ENCODE measurements around the gene TM9SF4.
"Not testable (repeated sequence)": the region's sequence is repeated elsewhere in the genome, so short reads cannot be mapped to it uniquely, and the experiment has no call there.

The TM9SF4 gene

DNA sequence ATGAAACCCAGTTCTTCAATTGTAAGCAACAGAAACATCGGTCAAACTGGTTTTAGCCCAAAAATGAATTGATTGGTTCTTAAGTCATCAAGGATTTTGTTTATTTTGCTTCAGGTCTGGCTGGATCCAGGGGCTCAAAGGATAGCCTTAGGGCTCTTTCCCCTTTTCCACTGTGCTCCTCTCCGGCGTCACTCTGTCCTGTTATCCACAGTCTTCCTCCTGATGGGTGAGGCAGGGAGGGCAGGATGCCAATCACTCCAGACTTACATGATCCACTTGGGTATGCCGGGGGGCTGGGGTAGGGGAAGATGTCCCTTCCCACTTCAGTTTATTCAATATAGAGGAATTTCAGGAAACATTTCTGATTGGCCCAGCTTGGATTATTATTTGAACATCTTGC lies 58.0 kb downstream of the TM9SF4 start:
- 100% methylated on average over 1 of the region's 4 CpGs; no CpG with 5 or more reads in 1 of the 2 experiments for WGBS, 2 experiments (ENCODE audit: insufficient coverage in 2 of 2)
- Histone ChIP-seq H3K4me3 (ENCODE audit: extremely low read depth, insufficient read depth, low read length, poor library complexity, severe bottlenecking) (no peak overlapping the region), H3K9me3 (ENCODE audit: control insufficient read depth, low read length) (no peaks in the 10 kb centered on the region), H3K27ac (ENCODE audit: low read depth, low read length, severe bottlenecking) (peak overlapping the region; percentile 49), H3K4me1 (ENCODE audit: control insufficient read depth, insufficient read depth, low read length, poor library complexity, severe bottlenecking) (peaks cover 5% of the 10 kb centered on the region), H3K36me3 (ENCODE audit: control insufficient read depth, insufficient read depth, low read length) (peaks cover 44% of the 10 kb centered on the region)

DNA sequence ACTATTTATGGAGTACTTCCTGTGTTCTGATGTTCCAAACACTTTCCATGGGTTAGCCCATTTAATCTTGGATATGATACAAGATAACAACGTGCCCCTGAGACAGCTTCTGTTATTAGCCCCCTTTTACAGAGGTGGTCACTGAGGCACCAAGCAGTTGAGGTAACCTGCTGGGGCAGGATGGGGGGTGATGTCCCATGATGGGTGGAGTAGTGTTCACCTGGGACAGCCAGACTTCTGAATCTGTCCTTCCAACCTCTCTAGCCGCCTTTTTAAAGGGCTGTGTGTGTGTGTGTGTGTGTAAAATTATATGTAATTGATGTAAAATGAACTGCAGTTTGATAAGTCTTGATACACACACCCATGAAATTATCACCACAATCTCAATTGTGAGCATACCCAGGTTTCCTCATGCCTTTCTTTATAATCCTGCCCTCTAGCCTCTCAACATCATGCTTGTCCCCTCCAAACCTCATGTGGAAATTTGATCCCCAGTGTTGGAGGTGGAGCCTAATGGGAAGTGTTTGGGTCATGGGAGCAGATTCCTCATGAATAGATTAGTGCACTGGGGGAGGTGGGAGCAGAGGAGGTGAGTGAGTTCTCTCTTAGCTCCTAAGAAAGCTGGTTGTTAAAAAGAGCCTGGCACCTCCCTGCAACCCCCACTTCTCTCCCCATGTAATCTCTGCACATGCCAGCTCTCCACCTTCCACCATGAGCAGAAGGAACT lies 58.8 kb downstream of the TM9SF4 start:
- H3K9me3 ChIP-seq (ENCODE audit: control insufficient read depth, low read length): no peaks in the 10 kb centered on the region
- peak overlapping the region; percentile 29 for H3K27ac ChIP-seq (ENCODE audit: low read depth, low read length, severe bottlenecking)
- peaks cover 41% of the 10 kb centered on the region for H3K36me3 ChIP-seq (ENCODE audit: control insufficient read depth, insufficient read depth, low read length)
- WGBS, 2 experiments (ENCODE audit: insufficient coverage in 2 of 2): 100% methylated on average over 1 of the region's 2 CpGs; no CpG with 5 or more reads in 1 of the 2 experiments
- peaks cover 5% of the 10 kb centered on the region for H3K4me1 ChIP-seq (ENCODE audit: control insufficient read depth, insufficient read depth, low read length, poor library complexity, severe bottlenecking)
- H3K4me3 ChIP-seq (ENCODE audit: extremely low read depth, insufficient read depth, low read length, poor library complexity, severe bottlenecking): no peak overlapping the region

DNA sequence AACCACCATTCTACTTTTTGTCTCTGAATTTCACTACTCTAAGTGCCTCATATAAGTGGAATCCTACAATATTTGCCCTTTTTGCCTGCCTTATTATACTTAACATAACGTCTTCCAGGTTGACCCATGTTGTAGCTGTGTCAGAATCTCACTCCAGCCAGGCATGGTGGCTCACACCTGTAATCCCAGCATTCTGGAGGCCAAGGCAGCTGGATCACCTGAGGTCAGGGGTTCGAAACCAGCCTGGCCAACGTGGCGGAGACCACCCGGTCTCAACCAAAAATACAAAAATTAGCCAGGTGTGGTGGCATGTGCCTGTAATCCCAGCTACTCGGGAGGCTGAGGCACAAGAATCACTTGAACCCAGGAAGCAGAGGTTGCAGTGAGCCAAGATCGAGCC lies 68.2 kb downstream of the TM9SF4 start:
- H3K27ac ChIP-seq (ENCODE audit: low read depth, low read length, severe bottlenecking); H3K4me1 ChIP-seq (ENCODE audit: control insufficient read depth, insufficient read depth, low read length, poor library complexity, severe bottlenecking); H3K9me3 ChIP-seq (ENCODE audit: control insufficient read depth, low read length); H3K36me3 ChIP-seq (ENCODE audit: control insufficient read depth, insufficient read depth, low read length); H3K4me3 ChIP-seq (ENCODE audit: extremely low read depth, insufficient read depth, low read length, poor library complexity, severe bottlenecking): not testable (repeated sequence)
- 94 to 97% methylated on average over 5 to 7 of the region's 7 CpGs for WGBS, 2 experiments (ENCODE audit: insufficient coverage in 2 of 2)

GRCh38 chr20:32179515-32179914 lies 70.0 kb downstream of the TM9SF4 start:
- H3K9me3 ChIP-seq (ENCODE audit: control insufficient read depth, low read length): no peaks in the 10 kb centered on the region
- H3K36me3 ChIP-seq (ENCODE audit: control insufficient read depth, insufficient read depth, low read length): no peaks in the 10 kb centered on the region
- no peak overlapping the region for H3K4me3 ChIP-seq (ENCODE audit: extremely low read depth, insufficient read depth, low read length, poor library complexity, severe bottlenecking)
- no peaks in the 10 kb centered on the region for H3K4me1 ChIP-seq (ENCODE audit: control insufficient read depth, insufficient read depth, low read length, poor library complexity, severe bottlenecking)
- no peak overlapping the region for H3K27ac ChIP-seq (ENCODE audit: low read depth, low read length, severe bottlenecking)
- WGBS, 2 experiments (ENCODE audit: insufficient coverage in 2 of 2): 64 to 82% methylated on average over 2 of the region's 2 CpGs

DNA sequence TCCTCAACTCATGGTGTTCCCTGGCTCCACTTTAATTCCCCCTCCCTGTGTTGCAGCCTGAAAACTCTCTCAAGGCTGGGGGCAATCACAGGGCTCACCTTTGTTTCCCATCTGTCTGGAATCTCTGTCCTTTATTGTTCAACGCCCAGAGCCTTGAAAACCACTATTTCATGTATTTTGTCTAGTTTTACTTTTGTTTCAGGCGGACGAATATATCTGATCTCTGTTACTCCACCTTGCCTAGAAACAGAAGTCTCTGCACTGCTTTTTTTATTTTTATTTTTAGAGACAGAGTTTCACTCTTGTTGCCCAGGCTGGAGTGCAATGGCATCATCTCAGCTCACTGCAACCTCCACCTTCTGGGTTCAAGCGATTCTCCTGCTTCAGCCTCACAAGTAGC lies 70.4 kb downstream of the TM9SF4 start:
- no peaks in the 10 kb centered on the region for H3K9me3 ChIP-seq (ENCODE audit: control insufficient read depth, low read length)
- no peaks in the 10 kb centered on the region for H3K4me1 ChIP-seq (ENCODE audit: control insufficient read depth, insufficient read depth, low read length, poor library complexity, severe bottlenecking)
- no peak overlapping the region for H3K4me3 ChIP-seq (ENCODE audit: extremely low read depth, insufficient read depth, low read length, poor library complexity, severe bottlenecking)
- no peaks in the 10 kb centered on the region for H3K36me3 ChIP-seq (ENCODE audit: control insufficient read depth, insufficient read depth, low read length)
- H3K27ac ChIP-seq (ENCODE audit: low read depth, low read length, severe bottlenecking): no peak overlapping the region
- WGBS, 2 experiments (ENCODE audit: insufficient coverage in 2 of 2): 93 to 100% methylated on average over 2 to 3 of the region's 4 CpGs

- no peaks in the 10 kb centered on the region for H3K9me3 ChIP-seq (ENCODE audit: control insufficient read depth, low read length)
- no peak overlapping the region for H3K4me3 ChIP-seq (ENCODE audit: extremely low read depth, insufficient read depth, low read length, poor library complexity, severe bottlenecking)
- WGBS, 2 experiments (ENCODE audit: insufficient coverage in 2 of 2): 100% methylated on average over 2 of the region's 2 CpGs; no CpG with 5 or more reads in 1 of the 2 experiments
- H3K27ac ChIP-seq (ENCODE audit: low read depth, low read length, severe bottlenecking): no peak overlapping the region
- H3K4me1 ChIP-seq (ENCODE audit: control insufficient read depth, insufficient read depth, low read length, poor library complexity, severe bottlenecking): no peaks in the 10 kb centered on the region
- no peaks in the 10 kb centered on the region for H3K36me3 ChIP-seq (ENCODE audit: control insufficient read depth, insufficient read depth, low read length)
Measured at GRCh38 chr20:32181606-32182005, 72.1 kb downstream of the TM9SF4 start.

GRCh38 chr20:32183947-32184635 lies 74.6 kb downstream of the TM9SF4 start:
- Histone ChIP-seq H3K4me1 (ENCODE audit: control insufficient read depth, insufficient read depth, low read length, poor library complexity, severe bottlenecking) (no peaks in the 10 kb centered on the region), H3K9me3 (ENCODE audit: control insufficient read depth, low read length) (no peaks in the 10 kb centered on the region), H3K36me3 (ENCODE audit: control insufficient read depth, insufficient read depth, low read length) (no peaks in the 10 kb centered on the region), H3K4me3 (ENCODE audit: extremely low read depth, insufficient read depth, low read length, poor library complexity, severe bottlenecking) (no peak overlapping the region), H3K27ac (ENCODE audit: low read depth, low read length, severe bottlenecking) (no peak overlapping the region)
- WGBS, 2 experiments (ENCODE audit: insufficient coverage in 2 of 2): 92 to 95% methylated on average over 4 of the region's 4 CpGs

GRCh38 chr20:32184961-32185603 lies 75.6 kb downstream of the TM9SF4 start:
- Histone ChIP-seq H3K4me1 (ENCODE audit: control insufficient read depth, insufficient read depth, low read length, poor library complexity, severe bottlenecking) (peaks cover 4% of the 10 kb centered on the region), H3K36me3 (ENCODE audit: control insufficient read depth, insufficient read depth, low read length) (no peaks in the 10 kb centered on the region), H3K27ac (ENCODE audit: low read depth, low read length, severe bottlenecking) (no peak overlapping the region), H3K9me3 (ENCODE audit: control insufficient read depth, low read length) (no peaks in the 10 kb centered on the region), H3K4me3 (ENCODE audit: extremely low read depth, insufficient read depth, low read length, poor library complexity, severe bottlenecking) (no peak overlapping the region)
- WGBS, 2 experiments (ENCODE audit: insufficient coverage in 2 of 2): 86 to 92% methylated on average over 9 of the region's 10 CpGs

- H3K4me1 ChIP-seq (ENCODE audit: control insufficient read depth, insufficient read depth, low read length, poor library complexity, severe bottlenecking): peaks cover 4% of the 10 kb centered on the region
- H3K4me3 ChIP-seq (ENCODE audit: extremely low read depth, insufficient read depth, low read length, poor library complexity, severe bottlenecking): no peak overlapping the region
- 100% methylated on average over 1 of the region's 1 CpG for WGBS, 2 experiments (ENCODE audit: insufficient coverage in 2 of 2)
- no peaks in the 10 kb centered on the region for H3K36me3 ChIP-seq (ENCODE audit: control insufficient read depth, insufficient read depth, low read length)
- no peak overlapping the region for H3K27ac ChIP-seq (ENCODE audit: low read depth, low read length, severe bottlenecking)
- no peaks in the 10 kb centered on the region for H3K9me3 ChIP-seq (ENCODE audit: control insufficient read depth, low read length)
Measured at GRCh38 chr20:32186506-32186905, 77.0 kb downstream of the TM9SF4 start.

DNA sequence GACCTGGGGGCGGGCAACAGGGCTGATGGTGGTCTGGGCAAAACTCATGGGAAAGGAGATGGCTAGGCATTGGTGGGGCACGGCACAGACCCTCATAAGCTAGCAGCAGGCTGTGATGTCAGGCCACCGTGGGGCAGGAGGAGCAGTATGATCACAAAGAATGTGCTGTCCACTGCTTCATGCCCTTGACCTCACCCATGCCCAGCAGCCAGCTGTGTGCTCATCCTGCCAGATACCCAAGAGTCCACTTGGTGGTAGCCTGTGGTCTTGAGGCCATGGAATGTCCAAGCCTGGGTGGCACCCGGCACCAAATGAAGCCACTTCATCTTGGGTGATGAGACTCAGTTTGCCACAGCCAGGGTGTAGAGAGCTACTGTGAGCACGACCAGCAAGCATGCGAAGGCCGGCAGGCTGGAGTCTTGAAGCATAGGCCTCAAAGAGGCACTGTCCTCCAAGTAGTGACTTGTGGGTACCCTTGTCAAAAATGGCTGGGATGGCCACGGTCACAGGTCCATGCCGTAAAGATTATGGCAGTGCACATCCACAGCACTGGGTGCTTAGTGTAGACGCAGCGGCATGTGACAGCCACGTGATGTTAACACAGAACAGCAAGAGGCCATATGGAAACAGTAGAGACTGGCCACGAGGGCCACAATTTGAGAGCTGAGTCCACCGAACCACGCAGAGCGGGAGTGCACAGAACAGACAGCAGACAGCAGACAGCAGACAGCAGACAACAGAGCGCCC lies 79.0 kb downstream of the TM9SF4 start:
- Histone ChIP-seq H3K36me3 (ENCODE audit: control insufficient read depth, insufficient read depth, low read length) (peaks cover 8% of the 10 kb centered on the region), H3K27ac (ENCODE audit: low read depth, low read length, severe bottlenecking) (no peak overlapping the region), H3K4me3 (ENCODE audit: extremely low read depth, insufficient read depth, low read length, poor library complexity, severe bottlenecking) (no peak overlapping the region), H3K4me1 (ENCODE audit: control insufficient read depth, insufficient read depth, low read length, poor library complexity, severe bottlenecking) (peaks cover 4% of the 10 kb centered on the region), H3K9me3 (ENCODE audit: control insufficient read depth, low read length) (no peaks in the 10 kb centered on the region)
- 98 to 99% methylated on average over 17 of the region's 17 CpGs for WGBS, 2 experiments (ENCODE audit: insufficient coverage in 2 of 2)

All from mesodermal cell (in vitro differentiated cells).